Activated CD4-positive, alpha-beta T cell treated with anti-CD3 and anti-CD28 coated beads, Interleukin-2, Interleukin-6, amounts not matched to agents 100 ng/mL and 50 ng/mL, durations not matched to agents 16 hours and 8 hours (primary cell): ENCODE data around the gene PDK1.
A peak's percentile ranks its signal among the peaks of the same experiment; 100 is the strongest.

Source experiments
- DNase-seq: peaks from one replicate; pipeline ENCODE4 v3.0.0-alpha.2; 2020

The PDK1 gene

DNA sequence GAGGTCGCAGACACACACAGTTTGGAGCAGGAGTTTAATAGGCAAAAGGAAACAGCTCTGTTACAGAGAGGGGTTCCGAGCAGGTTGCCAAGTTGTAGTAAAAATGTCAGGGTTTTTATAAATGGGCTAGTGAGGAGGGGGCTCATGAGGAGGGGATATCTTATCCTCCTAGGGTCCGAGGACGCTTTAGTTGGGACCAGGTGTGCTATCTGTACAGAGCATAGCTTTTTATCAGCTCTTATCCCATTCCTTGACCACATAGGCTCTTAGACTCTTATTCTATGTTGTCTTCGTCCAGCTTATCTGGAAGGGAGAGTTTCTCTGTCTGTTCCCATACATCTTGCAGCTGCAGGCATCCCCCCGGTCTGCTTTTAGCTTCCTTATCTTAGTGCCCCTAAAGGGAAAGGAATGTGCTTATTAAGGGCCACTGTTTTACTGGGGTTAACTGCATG lies 44.7 kb downstream of the PDK1 start:
- DNase-seq = no peak

DNA sequence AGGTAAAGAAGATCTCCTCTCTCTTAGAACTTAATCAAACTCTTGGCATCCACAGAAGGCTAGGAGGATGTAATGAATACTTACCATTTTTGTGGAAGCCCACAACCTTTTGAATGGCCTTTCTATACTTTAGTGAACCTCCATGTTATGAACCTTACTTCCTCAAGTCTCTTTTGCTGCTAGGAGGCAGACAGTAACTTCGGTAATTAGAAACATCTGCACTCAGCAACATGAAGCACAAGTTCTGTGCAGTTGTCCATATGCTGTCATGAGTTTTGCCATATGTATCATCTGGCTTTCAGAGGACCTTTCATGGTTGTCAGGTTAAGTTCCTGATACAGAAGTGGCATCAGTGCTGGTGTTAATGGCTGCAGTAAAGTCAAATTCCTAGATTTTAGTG lies 50.4 kb downstream of the PDK1 start:
- no peak for DNase-seq

DNA sequence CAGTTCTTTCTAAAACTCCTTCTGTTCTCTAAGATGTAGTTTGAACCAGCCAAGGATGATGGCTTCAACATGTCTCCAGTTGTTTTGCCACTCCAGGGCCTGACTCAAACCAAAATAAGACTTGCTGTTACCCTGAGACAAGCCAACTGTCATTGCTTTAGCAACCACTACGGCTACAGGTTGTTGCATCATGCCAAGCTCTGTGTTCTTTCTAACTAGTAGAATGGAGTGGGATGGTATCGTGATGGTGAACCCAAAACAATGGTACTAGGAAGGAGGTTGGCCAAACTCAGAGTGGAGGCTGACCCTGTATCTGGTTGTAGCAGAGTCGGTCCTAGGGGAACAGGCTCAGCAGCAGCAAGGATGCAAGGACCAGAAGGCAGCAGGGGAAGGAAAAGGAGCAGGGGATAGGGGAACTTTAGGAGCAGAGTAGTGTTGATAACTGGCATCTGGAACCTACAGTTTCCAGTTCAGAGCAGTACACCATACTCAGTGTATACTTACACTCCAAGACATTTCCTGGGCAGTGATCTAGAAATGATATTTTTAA lies 51.6 kb downstream of the PDK1 start:
- peak; percentile 15 for DNase-seq

DNA sequence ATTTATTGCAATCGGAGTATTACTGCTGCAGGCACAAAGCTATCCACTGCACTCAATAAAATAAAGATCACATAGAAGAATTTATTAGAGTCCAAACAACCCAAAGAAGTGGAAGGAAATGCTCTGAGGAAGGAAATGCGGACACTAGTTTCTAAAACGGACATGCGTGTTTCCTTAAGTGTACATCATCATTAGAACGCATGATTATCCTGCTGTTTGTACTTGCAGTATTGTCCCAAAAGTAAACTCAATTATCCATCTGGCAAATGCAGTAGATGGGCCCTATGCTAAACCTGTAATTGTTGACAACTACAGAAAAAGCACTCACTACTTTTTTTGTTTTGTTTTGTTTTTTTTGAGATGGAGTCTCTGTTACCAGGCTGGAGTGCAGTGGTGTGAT lies 53.6 kb downstream of the PDK1 start:
- no peak for DNase-seq

DNA sequence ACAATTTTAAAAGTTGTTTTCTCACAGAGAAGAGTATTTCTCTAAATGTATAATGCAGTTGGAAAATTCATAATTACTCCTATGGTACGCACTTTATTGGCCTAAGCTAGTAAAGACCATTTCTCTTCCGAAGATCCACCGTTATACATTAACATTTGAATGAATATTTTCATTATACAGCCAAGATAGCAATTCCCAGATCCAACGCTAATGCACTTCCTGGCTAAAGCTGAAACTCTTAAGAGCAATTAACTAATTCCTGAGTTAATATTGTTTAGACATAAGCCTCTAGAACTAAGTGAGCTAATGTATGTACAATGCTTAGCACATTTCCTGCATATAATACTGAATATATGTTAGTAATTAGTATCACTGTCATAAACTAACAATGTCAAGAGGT lies 56.2 kb downstream of the PDK1 start:
- DNase-seq = no peak

DNA sequence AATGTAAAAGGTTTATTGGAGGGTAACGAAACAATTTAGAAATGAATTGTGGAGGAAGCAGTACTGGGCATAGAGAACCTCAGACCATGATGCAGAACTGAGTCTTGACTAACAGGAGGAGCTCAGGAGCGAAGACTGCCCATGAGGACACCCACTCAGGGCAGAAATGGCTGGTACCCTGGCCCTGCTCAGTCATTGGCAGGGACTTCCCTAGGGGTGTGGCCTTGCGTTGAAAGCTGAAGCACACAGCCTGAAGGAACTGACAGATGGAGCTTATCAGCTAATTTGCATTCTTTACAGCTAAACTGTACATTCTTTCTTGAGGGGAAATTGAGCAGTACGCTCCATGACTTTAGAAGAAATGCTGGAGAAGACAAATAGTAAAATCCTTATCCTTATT lies 57.1 kb downstream of the PDK1 start:
- DNase-seq = no peak

DNA sequence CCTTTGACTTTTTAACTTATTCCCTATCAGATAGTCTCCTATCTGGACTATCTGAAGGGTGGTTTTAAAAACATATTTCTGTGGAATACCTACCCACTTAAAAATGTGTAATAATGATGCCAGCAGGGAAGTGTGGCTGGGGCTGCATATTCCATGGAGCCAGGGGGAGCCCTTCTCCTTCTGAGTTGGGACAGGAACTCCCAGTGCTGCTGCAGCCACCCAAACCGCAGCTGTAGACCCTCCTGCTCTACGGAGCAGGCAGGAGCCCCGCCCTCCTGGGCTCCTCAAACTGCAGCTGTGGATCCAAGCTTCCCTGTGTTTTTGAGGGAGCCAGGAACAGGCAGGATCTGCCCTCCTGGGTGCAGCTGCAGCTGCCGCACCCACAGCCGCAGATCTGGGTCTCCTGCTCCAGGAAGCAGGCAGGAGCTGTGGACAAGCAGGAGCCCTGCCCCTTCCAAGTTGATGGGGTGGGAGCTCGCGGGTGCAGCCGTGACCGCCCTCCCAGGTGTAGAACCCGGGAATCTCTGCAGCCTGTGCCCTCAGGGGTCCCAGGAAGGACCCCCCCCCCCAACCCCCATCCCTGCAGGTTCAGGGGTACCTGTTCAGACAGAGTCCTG lies 57.8 kb downstream of the PDK1 start:
- DNase-seq = no peak

DNA sequence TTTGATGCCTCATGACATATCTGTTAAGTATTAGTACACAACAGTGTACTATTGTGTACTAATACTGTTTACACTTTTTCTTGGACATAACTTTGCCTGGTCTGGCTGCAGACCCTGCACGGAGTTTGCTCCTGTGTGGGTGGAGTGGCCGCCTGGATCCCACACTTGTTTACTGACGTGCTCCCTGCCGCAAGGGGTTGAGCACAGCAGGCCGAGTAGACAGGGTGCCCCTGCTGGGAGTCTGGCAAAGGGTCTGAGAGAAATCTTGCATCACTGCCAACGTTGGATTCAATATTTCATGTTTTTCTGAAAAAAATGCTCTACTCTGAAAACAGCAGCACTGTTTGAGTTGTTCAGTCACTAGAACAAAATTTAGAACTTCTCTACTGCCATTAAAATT lies 59.0 kb downstream of the PDK1 start:
- no peak for DNase-seq

DNA sequence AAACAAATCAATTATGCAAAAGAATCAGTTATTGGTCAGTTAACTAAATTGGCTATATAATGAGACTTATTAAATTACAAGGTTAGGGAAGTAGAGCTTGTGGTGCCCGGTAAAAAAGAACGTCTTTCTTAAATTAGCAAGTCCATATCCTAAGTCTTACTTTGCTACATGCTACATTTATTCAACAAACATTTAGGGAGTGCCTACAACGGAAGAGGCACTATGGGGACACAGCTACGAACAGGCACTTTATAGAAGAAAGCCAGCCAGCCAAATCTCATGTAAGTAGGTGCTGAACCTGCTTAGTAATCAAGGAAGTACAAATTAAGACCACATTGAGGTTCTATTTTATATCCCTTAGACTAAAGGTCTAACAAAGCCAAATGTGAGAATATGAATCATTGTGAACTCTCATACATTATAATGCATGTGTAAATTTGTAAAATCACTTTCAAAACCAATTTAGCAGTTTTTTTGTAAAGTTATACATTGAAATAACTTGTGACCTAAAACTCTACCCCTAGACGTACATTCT lies 59.9 kb downstream of the PDK1 start:
- no peak for DNase-seq

DNA sequence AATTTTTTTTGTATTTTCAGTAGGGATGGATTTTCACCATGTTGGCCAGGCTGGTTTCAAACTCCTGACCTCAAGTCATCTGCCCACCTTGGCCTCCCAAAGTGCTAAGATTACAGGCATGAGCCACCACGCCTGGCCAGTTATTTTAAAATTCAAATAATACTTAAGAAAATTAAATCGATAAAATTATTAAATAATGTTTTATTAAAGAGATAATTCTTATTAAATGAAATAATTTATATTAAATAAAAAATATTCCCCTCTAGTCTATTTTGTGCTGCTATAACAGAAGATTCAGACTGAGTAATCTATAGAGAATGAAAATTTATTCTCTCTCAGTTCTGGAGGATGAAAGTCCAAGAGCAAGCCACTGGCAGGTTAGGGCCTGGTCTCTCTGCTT lies 61.2 kb downstream of the PDK1 start:
- DNase-seq = no peak

DNA sequence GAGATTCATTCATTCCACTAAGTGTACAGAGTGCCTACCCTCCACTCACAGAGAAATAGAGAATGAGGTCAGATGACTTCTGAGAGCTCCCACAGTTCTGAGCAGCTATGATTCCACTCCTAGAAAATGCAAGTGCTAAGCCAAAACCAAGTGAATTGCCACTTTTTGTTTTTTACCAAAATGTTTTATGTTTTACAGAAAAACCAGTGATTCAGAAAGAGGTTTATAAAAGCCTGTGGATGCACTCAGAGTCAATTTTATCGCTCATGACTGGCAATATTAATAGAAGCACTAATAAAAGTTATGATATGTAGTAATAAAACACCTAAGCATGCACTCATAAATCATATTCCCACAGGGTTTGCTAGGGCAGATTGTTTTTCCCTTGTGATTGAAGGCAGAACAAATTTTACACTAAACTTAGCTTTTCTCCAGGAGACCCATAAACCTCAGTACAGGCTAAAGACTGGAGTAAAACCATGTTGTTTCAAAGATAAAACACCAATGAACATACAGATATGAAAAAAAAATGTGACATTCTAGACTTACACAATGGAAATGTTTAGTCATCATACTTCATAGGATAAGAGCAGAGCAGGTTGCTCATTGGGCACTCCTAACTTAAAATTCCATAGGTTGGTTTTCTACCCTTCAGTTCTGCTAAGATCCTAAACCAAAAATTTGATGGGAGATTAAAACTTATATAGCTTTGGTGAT lies 67.5 kb downstream of the PDK1 start:
- DNase-seq = no peak

DNA sequence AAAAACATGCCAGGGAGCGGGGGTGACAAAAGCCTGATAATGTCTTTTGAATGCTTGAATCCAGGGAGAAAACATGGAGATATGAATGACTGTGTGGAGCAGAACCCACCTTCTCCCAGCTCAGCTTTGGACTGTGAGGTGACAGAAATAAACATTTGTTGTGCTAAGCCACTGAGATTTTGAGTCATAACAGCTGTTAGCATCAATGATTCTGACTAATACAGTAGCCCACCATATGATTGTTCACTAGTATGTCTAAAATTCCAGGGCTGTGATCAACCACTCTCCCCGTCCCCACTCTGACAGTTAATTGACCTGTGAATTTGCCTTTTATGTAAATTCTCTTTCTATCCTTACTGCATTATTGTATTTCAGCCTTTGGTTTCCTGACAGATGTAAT lies 69.1 kb downstream of the PDK1 start:
- no peak for DNase-seq

DNA sequence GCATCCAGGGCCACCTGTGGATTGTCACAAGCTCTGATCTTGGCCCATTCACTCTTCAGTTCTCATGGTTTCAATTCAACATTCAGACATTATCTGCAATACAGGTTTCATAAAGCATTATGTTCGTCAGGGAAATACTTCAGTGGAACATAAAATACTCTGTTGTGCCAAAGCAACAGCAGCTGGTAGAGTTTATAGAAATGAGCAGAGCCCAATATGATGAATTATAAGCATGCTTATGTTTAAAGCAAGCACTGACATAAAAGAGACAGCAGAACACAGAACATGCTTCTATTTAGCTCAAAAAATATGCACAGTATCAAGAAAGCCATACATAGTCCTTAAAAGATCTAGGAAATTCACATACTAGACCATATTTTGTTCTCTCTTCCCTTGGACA lies 71.3 kb downstream of the PDK1 start:
- no peak for DNase-seq

DNA sequence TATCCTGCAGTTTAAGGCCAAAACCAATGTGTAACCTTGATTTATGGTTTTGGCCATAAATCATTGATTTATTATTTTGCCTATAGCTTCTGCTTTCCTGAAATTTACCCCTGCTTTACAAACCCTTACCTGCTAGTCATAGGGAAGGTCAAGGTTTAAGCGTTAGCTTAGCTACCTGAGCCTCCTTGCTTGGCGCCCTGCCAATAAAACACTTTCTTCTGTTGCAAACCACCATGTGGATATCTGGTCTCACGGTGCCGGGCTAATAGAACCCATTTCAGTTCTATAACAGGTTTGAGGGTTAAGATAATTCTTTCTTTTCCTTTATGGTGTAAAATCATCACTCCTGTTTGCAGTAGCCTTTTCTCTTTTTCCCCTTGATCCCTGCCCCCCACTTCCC lies 72.2 kb downstream of the PDK1 start:
- no peak for DNase-seq

DNA sequence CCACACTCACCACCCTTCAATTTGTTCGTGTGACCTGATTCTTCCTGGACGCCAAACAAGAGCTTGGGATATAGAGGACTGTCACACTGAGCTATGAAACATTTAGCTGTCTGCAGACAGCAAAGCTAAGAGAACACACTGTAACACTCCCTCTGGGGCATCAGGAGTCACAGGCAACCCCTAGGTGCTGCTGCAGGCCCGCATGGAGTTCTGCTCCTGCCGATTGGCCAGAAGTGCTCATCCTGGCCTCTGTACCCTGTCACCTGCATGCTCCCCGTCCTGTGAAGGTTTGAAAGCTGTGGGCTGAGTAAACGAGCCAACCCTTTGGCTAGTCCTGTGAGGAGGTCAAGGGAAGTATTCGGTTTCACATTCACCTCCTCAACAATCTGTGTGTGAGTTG lies 73.7 kb downstream of the PDK1 start:
- no peak for DNase-seq

DNA sequence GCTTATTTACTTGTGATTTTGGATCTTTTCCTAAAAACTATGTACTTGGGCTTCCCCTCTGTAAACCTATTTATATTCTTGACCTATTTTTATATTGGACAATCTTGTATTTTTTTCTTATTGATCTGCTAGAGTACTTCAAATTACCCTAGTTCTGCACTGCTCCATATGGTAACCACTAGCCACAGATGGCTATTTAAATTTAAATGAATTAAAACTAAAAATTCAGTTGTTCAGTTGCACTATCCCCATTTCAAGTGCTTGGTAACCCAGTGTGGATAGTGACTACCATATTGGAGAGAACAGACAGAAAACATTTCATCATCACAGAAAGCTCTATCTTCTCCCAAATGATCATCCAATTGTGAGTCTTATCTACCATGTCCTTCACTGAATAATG lies 74.3 kb downstream of the PDK1 start:
- no peak for DNase-seq

DNA sequence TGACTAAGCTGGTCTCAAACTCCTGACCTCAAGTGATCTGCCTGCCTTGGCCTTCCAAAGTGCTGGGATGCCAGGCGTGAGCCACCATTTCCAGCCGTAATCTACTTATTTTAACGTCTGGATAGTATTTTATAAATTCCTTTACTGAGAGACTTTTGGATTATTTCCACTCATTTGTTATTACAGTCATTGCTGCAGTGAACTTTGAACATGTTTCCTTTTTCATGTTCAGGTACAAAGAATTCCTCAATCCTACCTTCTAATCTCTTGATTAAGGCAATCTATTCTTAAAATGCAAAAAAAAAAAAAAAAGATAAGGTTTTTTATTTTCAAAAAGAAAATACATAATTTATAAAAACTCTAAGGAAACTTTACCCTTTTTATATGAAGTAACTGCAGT lies 78.6 kb downstream of the PDK1 start:
- no peak for DNase-seq

DNA sequence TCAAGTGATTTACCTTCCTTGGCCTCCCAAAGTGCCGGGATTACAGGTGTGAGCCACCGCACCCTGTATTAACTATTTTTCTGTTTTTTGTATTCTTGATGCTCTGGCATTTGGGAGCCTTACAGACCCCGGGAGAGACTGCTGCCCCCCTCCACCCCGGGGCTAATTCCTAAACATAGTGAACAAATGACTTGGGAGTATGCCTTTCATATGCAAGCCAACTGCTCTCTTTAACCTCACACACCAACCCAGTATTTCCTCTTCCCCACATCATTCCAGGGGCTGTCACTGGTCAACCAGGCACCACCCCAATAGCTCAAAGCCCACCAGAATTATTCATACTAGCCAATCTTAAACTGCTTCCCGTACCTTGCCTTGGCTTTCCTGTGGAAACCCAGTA lies 79.7 kb downstream of the PDK1 start:
- no peak for DNase-seq

DNA sequence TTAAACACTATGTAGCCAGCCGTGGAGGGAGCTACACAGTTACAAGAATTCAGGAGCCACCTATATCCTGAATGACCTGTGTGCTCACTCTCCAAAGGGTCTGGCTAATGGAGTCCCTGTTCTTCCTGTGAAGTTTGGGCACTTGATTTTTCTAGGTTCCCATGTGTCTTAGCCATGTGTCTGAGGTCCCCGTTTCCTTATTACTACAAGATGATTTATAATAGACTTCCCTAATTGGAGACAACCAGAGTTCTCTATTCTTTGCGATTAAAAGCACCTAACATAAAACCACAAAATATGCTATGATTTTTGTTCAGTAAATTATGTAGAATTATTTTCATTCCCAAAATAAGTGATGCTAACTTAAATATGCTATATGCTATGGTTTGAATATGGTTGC lies 83.4 kb downstream of the PDK1 start:
- no peak for DNase-seq

DNA sequence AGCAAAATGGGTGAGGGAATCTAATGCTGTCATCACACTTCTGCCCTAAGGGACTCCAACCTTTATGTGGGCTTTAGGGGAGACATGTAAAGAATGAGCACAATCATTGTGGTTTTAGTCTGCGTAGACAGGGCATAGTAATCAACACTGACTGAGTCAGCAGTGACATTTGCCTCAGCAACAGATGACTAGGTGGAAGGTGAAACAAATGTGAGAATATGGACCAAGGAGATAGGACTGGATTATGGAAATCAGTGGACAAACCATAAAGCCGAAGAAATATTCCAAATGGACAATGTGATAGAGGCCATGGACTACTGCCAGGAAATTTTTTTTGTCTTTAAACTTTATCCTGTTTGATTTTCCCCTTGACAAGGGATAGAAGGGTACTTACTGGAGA lies 83.9 kb downstream of the PDK1 start:
- peak; percentile 8 for DNase-seq

DNA sequence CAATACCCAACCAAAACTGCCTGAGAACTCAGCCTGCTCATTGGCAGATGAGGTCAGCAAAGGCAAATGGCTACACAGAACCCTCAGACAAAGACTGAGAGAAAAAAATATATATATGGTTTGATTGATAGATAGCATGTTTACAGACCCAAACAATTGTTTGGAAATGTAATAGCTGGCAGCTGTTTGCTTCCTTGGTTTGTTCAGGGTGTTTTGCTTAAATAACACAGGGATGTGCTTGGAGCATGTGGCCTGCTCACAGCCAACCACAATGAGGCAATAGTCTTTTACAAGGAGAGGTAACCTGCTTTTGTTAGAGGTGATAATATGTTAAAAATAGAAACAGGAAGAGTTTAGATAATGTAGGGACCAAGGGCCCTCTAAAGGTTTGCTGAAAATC lies 84.5 kb downstream of the PDK1 start:
- no peak for DNase-seq

DNA sequence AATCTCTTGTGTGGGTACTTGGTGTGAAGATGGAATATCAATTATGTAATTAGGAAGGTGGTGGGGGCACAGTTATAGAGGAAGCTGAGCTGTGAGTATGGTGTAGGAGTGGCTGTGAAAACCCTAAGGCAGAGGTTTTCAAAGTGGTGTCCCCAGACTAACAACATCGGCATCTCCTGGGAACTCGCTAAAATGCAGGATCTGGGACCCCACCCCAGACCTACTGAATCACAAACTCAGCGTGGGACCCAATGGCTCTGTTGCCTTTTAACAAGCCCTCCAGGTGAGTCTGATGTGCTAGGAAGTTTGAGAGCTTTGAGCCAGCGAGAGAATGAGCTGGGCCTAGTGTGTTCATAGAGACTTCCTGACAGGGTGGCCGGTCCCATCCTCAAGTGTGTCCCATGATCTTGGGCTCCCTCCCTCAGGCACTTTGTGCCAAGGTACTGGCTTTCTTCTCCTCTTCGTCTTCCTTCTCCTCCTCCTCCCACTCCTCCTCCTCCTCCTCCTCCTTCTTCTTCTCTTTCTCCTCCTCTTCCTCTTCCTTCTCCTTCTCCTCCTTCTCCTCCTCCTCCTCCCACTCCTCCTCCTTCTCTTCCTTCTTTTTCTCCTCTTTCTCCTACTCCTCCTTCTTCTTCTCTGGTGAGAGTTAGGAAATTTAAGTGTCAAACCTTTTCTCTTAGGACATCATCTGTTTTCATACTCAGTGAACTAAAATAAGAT lies 86.6 kb downstream of the PDK1 start:
- DNase-seq = no peak

DNA sequence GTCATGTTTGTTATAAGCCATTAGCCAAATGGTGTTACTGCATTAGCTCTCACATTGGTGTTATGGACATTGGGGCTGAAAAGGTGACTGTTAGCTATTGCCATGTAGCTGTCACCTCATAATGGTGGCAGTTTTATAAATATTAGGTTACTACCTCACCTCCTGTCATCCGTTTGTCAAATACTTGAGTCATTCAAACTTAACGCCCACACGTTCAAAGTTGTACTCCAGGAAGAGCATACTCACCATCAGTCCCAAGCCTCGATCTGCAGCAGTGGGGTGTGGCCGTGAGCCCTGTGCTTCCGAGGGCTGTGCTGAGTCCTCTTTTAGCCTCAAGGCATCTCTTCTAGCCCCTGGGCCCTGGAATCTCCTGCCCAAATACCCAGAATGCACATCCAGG lies 87.3 kb downstream of the PDK1 start:
- DNase-seq = no peak

DNA sequence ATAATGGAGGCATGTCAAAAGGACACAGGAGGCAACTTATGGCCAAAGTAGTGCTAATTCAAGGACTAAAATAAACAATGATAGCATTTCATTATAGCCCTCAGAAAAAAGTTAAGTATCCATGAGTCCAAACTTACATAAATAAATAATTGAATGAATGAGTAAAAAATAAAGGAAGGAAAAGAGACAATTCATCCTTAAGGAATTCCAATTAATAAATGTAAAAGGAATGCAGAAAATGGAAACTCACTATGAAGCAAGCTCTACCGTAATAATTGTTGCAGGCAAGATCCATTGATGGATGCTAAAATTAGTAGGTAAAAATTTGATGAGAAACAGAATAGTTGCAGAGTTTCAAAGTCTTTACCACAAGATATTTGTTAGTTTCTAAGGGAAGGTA lies 91.5 kb downstream of the PDK1 start:
- no peak for DNase-seq
